Stomach smooth muscle (tissue), 2 donors: Measurements from ENCODE around the gene AGR2.

Experiments
- H3K27ac ChIP-seq: one replicate; pipeline ENCODE4 v1.7.0; 2013; ENCODE audit warnings: mild to moderate bottlenecking, low read length, inconsistent platforms
- H3K27me3 ChIP-seq, 2 donors: one replicate each; pipeline ENCODE4 v1.7.0; 2013; ENCODE audit warnings: low read length in 2 of 2; ENCODE audit not compliant: insufficient read depth in 2 of 2, control insufficient read depth in 1 of 2
- H3K36me3 ChIP-seq, 2 donors: one replicate each; pipeline ENCODE4 v1.7.0; 2013; ENCODE audit warnings: low read length in 2 of 2; ENCODE audit not compliant: control insufficient read depth in 2 of 2, insufficient read depth in 2 of 2
- H3K4me1 ChIP-seq: one replicate; pipeline ENCODE4 v1.7.0; 2013; ENCODE audit warnings: low read length; ENCODE audit not compliant: control insufficient read depth, insufficient read depth
- H3K4me3 ChIP-seq, 2 donors: one replicate each; pipeline ENCODE4 v1.7.0; 2013; ENCODE audit warnings: low read length in 2 of 2
- H3K9ac ChIP-seq, 2 donors: one replicate each; pipeline ENCODE4 v1.7.0; 2013; ENCODE audit warnings: low read length in 2 of 2, mild to moderate bottlenecking in 1 of 2
- H3K9me3 ChIP-seq, 2 donors: one replicate each; pipeline ENCODE4 v1.7.0; 2013; ENCODE audit warnings: low read length in 2 of 2; ENCODE audit not compliant: control insufficient read depth in 2 of 2
- donor health status: healthy.
- donor health status: Pancreatic carcinoma.

Gene AGR2

DNA sequence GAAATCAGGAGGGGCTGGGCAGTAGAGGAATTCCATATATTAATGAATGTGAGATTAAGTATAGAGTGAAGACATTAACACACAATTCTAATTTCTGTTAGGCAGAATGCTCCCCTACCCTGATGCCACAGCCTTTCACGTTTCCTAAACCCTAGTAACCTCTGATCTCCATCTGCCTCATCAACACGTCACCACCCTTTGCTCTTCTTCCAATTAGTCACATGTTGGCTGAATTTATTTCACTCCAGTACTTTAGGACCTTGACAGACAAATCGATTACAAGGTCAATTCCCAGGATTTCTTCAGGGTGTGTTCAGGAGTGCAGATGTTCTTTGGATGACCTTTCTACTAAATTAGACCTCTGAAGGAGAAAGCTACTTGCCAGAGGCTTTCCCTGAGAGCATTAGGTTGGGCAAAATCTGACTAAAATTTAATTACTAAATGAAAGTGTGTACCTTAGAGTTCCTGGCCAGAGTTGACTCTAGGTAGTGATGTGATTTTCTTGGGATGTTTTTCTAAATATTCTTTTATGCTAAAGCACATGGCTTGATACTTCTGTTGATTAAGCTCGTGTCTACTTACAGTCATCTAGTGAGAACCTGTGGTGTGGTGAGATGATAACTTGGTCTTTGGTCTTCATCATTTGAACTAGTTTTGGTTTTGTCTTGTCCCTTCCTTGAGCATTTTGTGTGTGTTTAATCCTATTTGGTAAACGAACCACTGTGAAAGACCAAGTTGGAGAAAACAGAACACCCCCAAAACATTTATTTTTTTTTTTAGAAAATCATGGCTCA, 12.7 kb downstream of the AGR2 start:
- Histone ChIP-seq H3K9me3 (no peaks in the 10 kb centered on the region), H3K27ac (no peak overlapping the region), H3K27me3 (no peaks in the 10 kb centered on the region), H3K36me3 (no peaks in the 10 kb centered on the region), H3K4me1 (no peaks in the 10 kb centered on the region), H3K9ac (no peak overlapping the region), H3K4me3 (no peak overlapping the region)

- Histone ChIP-seq H3K27ac (no peak overlapping the region), H3K9me3 (no peaks in the 10 kb centered on the region), H3K4me1 (no peaks in the 10 kb centered on the region), H3K36me3 (no peaks in the 10 kb centered on the region), H3K4me3 (no peak overlapping the region), H3K27me3 (no peaks in the 10 kb centered on the region), H3K9ac (no peak overlapping the region)
These were observed 13.7 kb downstream of the AGR2 start for GRCh38 chr7:16791071-16791470.

GRCh38 chr7:16787127-16787526, 17.7 kb downstream of the AGR2 start:
- Histone ChIP-seq H3K9me3 (no peaks in the 10 kb centered on the region), H3K27me3 (no peaks in the 10 kb centered on the region), H3K4me1 (no peaks in the 10 kb centered on the region), H3K4me3 (no peak overlapping the region), H3K36me3 (no peaks in the 10 kb centered on the region), H3K9ac (no peak overlapping the region), H3K27ac (no peak overlapping the region)

GRCh38 chr7:16786257-16786656, 18.5 kb downstream of the AGR2 start:
- Histone ChIP-seq H3K27me3 (no peaks in the 10 kb centered on the region), H3K4me1 (no peaks in the 10 kb centered on the region), H3K27ac (no peak overlapping the region)

DNA sequence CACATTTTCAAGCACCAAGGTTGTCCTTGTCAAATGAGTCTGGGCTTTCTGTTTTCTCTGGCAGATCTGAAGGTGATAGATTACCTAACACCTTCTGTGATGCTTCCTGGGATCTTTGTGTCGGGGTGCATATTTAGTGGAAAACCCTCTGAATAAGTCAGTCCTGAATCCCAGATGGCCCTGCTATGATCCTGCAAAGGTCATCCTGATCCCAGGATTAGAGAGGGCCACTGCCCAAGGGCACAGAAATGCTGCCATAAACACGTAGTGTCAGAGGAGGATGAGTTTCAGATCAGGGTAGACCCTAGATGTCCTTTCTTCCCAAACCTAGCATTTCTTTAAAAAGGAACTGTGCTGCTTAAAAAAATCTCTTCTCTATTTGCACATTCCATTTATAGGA, 19.0 kb downstream of the AGR2 start:
- H3K27ac ChIP-seq: no peak overlapping the region
- no peak overlapping the region for H3K4me3 ChIP-seq
- no peaks in the 10 kb centered on the region for H3K36me3 ChIP-seq

More at GRCh38 chr7:16786257-16786656, 18.5 kb downstream of the AGR2 start:
- H3K9me3 ChIP-seq: no peaks in the 10 kb centered on the region
- H3K9ac ChIP-seq: no peak overlapping the region
- H3K36me3 ChIP-seq: no peaks in the 10 kb centered on the region
- H3K4me3 ChIP-seq: no peak overlapping the region

DNA sequence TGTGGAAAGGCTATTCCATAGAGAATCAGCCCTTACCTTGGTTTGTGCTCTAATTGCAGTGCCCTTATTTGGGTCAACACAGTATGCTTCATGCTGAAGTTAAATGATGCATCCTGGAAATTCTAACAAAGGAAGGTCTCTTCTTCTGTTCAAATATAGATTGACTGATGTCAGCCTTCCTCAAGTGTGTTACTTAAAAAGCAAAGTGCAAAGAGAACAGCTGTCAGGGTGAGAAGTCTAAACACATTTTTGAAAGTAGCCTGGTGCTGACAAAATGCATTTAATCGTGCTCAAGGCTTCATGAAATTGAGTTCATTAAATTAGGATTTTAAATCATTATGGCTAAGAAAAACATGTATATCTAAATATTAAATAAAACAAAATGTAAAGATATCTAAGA, 19.5 kb downstream of the AGR2 start:
- no peaks in the 10 kb centered on the region for H3K36me3 ChIP-seq
- H3K9me3 ChIP-seq: no peaks in the 10 kb centered on the region
- no peak overlapping the region for H3K4me3 ChIP-seq
- H3K27ac ChIP-seq: no peak overlapping the region
- H3K4me1 ChIP-seq: no peaks in the 10 kb centered on the region
- no peaks in the 10 kb centered on the region for H3K27me3 ChIP-seq
- H3K9ac ChIP-seq: no peak overlapping the region

More for the DNA sequence above, 19.0 kb downstream of the AGR2 start:
- Histone ChIP-seq H3K9me3 (no peaks in the 10 kb centered on the region), H3K27me3 (no peaks in the 10 kb centered on the region), H3K4me1 (no peaks in the 10 kb centered on the region), H3K9ac (no peak overlapping the region)

DNA sequence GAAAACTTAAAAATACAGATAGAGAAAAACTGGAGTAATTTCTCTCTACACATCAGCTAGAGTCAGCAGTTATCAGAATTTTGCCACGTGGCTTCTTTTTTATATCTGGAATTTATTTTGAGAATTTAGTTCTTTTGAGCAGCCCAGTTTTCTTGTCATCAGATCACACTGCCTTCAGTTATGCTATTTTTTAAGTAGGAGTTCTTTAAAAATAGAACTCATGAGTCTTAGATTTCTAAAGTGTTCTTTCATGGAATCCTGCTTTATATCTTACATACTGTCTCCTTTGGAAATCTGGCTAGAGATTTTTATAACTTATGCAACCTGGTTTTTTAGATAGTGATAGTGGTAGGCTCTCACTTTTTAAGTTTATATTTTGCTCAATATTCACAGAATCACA, 24.2 kb downstream of the AGR2 start:
- Histone ChIP-seq H3K4me1 (no peaks in the 10 kb centered on the region), H3K36me3 (no peaks in the 10 kb centered on the region), H3K9me3 (no peaks in the 10 kb centered on the region), H3K4me3 (no peak overlapping the region), H3K27ac (no peak overlapping the region), H3K27me3 (no peaks in the 10 kb centered on the region), H3K9ac (no peak overlapping the region)

GRCh38 chr7:16779051-16779450, 25.7 kb downstream of the AGR2 start:
- H3K4me3 ChIP-seq: no peak overlapping the region
- H3K27me3 ChIP-seq: no peaks in the 10 kb centered on the region
- H3K27ac ChIP-seq: no peak overlapping the region
- H3K36me3 ChIP-seq: no peaks in the 10 kb centered on the region
- H3K4me1 ChIP-seq: no peaks in the 10 kb centered on the region
- H3K9me3 ChIP-seq: no peaks in the 10 kb centered on the region
- H3K9ac ChIP-seq: no peak overlapping the region

DNA sequence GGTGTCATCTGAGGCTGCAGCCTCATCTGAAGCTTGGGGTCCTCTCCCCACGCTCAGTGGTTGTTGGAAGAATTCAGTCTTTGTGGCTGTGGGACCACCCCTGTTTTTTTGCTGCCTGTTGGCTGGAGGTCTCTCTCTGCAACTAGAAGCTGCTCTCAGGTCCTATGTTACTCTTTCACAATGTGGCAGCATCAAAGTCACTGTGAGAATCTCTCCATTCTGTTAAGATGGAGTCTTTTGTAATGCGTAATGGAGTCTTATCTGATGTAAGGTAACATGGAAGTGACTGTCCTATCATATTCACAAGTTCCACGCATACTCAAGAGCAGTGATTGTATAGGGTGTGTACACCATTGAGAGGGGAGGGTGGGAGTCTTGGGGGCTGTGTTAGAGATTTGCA, 26.3 kb downstream of the AGR2 start:
- Histone ChIP-seq H3K9me3 (no peaks in the 10 kb centered on the region), H3K36me3 (no peaks in the 10 kb centered on the region), H3K4me3 (no peak overlapping the region), H3K4me1 (no peaks in the 10 kb centered on the region), H3K9ac (no peak overlapping the region), H3K27ac (no peak overlapping the region), H3K27me3 (no peaks in the 10 kb centered on the region)

- no peak overlapping the region for H3K9ac ChIP-seq
- no peaks in the 10 kb centered on the region for H3K9me3 ChIP-seq
- H3K4me1 ChIP-seq: no peaks in the 10 kb centered on the region
- H3K36me3 ChIP-seq: no peaks in the 10 kb centered on the region
- H3K27me3 ChIP-seq: no peaks in the 10 kb centered on the region
- no peak overlapping the region for H3K4me3 ChIP-seq
- H3K27ac ChIP-seq: no peak overlapping the region
These were observed 28.7 kb downstream of the AGR2 start for GRCh38 chr7:16776053-16776452.

DNA sequence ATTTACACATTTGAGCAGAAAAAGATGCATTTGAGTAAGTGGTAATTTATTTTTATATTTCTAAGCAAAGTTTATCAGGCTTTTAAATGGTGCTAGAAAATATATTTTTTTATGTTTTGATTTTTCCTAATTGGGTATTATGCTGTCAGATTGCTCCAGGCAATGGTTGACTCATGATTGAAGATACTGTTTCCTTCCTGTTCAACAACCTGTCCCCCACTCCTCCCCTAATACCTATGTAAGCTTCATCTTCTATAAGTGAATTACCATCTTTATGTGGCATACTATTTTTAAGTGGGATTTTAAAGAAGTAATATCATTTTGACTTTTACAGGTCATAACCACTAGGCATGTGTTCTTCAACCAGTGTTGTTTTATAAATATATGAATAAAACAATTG, 29.8 kb downstream of the AGR2 start:
- Histone ChIP-seq H3K4me3 (no peak overlapping the region), H3K27ac (no peak overlapping the region), H3K4me1 (no peaks in the 10 kb centered on the region), H3K9me3 (no peaks in the 10 kb centered on the region), H3K27me3 (no peaks in the 10 kb centered on the region), H3K9ac (no peak overlapping the region), H3K36me3 (no peaks in the 10 kb centered on the region)
